ENCODE measurements around the gene MOB3C.

- TF ChIP-seq, protein P1, sequence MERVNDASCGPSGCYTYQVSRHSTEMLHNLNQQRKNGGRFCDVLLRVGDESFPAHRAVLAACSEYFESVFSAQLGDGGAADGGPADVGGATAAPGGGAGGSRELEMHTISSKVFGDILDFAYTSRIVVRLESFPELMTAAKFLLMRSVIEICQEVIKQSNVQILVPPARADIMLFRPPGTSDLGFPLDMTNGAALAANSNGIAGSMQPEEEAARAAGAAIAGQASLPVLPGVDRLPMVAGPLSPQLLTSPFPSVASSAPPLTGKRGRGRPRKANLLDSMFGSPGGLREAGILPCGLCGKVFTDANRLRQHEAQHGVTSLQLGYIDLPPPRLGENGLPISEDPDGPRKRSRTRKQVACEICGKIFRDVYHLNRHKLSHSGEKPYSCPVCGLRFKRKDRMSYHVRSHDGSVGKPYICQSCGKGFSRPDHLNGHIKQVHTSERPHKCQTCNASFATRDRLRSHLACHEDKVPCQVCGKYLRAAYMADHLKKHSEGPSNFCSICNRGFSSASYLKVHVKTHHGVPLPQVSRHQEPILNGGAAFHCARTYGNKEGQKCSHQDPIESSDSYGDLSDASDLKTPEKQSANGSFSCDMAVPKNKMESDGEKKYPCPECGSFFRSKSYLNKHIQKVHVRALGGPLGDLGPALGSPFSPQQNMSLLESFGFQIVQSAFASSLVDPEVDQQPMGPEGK (CRISPR knock-in tag; IDR thresholded peaks at IDR 0.05; ENCODE audit: borderline replicate concordance): no peak
- TF ChIP-seq ZFP30 (CRISPR knock-in tag; IDR thresholded peaks at IDR 0.05): no peak
- TF ChIP-seq SNAI2 (CRISPR knock-in tag; IDR thresholded peaks at IDR 0.05): no peak
Measured at GRCh38 chr1:46587069-46587468, 29.5 kb downstream of the MOB3C start.
